Jurkat, Clone E6-1 (cell line): Measurements from ENCODE around the gene PLD5.
"Not testable (repeated sequence)": the region's sequence is repeated elsewhere in the genome, so short reads cannot be mapped to it uniquely, and the experiment has no call there.

ENCODE experiments used
- DNase-seq: peaks from one replicate; pipeline ENCODE4 v3.0.0-alpha.2; 2011; ENCODE audit warnings: low read depth, low spot score
- H3K4me3 ChIP-seq: 2 replicates; pipeline ENCODE4 v1.5.1; 2011; ENCODE audit warnings: mild to moderate bottlenecking, low read length, control low read depth, moderate library complexity

The PLD5 gene

DNA sequence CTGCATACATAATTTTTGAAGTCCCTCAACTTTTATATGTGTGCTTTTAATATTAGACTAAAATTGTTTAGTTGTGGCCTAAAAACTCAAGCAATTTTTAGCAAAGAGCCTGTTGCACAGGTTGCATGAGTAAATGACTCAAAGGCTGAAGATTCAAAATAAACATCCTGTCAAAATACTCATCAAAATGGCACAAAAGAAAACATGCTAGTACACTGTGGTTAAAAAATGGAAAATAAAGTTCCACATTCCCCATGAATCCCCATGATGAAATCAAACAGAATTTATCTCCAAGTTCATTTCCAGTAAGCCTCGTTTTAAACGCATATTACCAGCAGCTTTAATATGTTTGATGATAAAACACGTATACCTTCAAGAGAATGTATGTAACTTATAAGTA lies 295.5 kb downstream of the PLD5 start:
- DNase-seq = no peak

DNA sequence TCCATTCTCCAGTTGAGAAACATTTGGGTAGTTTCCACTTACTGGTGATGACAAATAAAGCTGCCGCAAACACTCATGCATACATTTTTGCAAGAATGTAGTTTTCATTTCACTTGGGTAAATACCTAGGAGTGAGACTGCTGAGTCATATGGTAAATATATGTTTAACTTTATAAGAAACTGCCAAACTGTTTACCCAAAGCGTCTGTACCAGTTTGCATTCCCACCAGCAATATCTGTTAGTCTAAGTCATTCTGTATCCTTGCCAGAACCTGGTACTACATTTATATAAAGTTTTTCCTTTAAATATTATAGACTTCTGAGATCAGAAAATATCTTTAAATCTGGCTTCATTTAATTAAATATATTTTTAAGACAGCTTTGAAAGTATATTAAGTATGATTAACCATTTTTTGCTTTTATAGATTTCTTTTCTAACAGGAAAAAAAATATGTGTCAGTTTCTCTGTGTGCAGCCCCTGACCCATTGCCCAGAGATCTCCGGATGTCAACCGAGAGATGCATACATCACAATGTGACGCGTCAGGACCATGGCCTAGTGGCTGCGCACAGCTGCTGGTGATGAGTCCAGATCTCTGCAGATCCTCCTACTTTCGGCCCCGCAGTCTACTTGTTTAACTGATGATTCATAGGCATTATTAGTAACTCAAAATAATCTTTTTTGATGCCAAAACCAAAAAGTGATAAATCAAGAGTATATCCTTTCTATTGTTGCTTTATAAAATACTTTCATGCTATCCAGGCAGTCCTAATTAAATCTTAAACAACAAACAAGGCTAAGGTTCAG lies 298.5 kb downstream of the PLD5 start:
- no peak for DNase-seq
- H3K4me3 ChIP-seq = no peak overlapping the region

More for the DNA sequence above, 295.5 kb downstream of the PLD5 start:
- H3K4me3 ChIP-seq = no peak overlapping the region

DNA sequence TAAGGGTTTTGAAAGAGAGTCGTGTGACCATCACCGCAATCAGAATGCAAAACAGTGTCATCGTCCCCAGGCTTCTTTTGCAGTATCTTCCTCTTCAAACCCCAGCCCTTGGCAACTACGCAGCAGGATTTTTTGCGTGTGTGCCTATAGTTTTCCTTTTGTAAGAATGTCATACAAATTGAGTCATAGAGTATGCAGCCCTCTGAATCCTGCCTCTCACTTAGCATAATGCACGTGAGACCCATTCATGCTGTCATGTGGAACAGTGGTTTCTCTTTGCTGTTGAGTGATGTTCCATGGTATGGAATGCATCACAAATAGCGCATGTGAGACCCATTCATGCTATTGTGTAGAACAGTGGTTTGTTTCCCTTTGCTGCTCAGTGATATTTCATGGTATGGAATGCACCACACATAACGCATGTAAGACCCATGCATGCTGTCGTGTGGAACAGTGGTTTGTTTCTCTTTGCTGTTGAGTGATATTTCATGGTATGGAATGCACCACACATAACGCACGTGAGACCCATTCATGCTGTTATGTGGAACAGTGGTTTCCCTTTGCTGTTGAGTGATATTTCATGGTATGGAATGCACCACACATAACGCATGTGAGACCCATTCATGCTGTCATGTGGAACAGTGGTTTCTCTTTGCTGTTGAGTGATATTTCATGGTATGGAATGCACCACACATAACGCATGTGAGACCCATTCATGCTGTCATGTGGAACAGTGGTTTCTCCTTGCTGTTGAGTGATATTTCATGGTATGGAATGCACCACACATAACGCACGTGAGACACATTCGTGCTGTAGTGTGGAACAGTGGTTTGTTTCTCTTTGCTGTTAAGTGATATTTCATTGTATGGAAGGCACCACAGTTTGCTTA lies 299.4 kb downstream of the PLD5 start:
- H3K4me3 ChIP-seq, DNase-seq: not testable (repeated sequence)

DNA sequence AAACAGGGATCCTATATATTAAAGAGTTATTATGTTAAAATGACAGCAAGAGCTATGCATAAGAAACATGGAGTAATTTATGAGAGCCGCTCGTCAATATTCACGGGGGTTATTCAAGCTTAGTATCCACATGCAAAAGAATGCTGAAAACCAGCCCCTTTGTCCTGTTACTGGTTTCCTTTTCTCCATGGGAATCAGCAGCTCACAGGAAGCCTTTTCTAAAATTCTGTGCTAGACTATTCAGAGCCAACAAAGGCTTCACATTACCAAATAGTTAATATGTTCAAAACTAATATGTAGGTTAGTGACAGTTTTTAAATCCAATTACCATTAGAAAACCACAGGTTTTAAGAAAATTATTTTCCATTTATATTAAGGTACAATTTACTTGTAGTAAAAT lies 300.0 kb downstream of the PLD5 start:
- H3K4me3 ChIP-seq = no peak overlapping the region
- DNase-seq = no peak

DNA sequence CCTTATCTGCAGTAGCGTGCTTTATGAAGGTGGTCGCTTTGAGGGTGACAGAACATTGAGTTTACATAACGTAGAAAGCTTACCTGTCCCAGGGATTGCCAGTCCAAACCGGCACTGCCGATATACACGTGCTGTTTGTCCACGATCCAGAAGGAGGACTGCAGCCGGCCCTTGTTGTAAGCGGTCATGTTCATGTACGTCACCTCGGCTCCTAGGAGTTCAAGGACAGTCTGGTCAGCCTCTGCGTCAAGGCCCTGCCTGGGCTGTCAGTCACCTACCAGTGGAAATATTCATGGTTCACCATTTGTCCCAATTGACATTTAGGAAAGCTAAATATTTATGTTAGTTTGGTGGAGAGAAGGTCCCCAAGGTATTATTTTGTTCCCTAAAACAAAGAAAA lies 304.6 kb downstream of the PLD5 start:
- no peak overlapping the region for H3K4me3 ChIP-seq
- no peak for DNase-seq

DNA sequence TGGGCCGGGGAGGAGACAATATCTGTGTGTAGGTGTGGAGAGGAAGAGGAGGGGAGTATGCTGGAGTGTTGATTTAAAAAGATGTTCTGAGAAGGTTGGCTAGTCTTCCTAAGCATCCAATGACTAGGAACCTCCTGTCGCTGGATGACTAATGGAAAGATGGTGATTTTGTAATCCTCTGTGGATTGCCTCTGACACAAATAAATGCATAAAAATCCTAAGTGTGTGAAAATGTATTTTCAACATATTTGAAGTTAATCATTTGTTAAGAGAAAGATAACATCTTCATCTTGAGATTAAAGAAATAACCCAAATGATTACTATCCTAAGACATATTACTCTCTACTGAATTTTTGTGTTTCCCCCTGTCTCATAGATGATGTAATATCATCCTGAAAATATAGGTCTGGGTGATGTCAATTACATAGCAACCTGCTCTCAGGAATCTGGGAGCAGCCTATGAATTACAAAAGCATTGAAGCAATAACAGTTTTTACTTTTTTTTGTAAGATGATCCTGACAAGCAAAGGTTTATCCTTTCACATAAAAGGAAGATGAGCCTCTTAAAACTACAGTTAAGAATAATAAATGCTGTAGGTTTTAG lies 305.1 kb downstream of the PLD5 start:
- H3K4me3 ChIP-seq = no peak overlapping the region
- DNase-seq = no peak

DNA sequence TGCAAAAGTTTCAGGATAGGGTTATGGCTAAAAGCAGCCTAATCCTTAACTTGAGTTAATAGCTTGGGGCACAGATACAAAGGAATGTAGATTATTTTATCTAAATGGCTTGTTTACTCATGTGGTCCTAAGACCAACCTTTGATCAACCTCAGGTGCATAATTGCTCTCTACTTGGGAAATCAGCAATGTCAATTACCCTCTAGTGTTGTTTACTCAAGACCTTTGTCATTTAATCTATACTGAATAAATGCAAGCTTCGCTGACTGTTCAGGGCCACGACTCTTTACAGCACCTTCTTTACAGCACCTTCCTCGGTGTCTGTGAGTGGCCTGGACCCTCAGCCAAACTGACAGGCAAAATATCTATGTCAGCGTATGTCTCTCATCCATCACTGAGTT lies 308.1 kb downstream of the PLD5 start:
- no peak overlapping the region for H3K4me3 ChIP-seq
- DNase-seq = no peak

DNA sequence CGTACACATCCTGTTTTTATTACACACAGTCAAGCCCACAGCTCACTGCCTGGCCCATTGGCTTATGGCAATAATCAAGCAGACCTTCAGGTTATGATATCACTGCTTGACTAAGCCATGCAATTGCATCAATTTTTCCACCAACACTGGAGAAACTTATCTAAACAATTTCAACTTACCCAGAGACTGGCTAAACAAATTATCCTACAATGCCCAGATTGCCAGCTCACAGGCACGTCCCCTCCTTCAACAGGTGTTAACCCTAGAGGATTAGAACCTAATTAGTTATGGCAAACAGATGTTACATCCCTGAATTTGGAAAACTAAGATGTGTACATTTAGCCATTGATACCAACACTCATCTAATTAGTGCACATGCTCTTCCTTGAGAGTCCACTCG lies 310.0 kb downstream of the PLD5 start:
- DNase-seq, H3K4me3 ChIP-seq: not testable (repeated sequence)

DNA sequence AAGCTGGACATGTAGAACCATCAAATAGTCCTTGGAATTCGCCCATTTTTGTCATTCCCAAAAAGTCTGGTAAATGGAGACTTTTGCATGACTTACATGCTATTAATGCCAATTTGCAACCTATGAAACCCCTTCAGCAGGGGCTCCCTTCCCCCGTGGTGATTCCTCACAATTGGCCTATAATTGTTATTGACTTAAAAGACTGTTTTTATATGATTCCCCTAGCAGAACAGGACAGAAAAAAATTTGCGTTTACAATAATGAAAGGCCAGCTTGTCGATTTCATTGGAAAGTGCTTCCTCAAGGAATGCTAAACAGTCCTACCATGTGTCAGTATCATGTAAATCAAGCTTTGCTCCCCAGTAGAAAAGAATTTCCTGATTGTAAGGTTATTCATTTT lies 311.5 kb downstream of the PLD5 start:
- not testable (repeated sequence) for H3K4me3 ChIP-seq, DNase-seq

DNA sequence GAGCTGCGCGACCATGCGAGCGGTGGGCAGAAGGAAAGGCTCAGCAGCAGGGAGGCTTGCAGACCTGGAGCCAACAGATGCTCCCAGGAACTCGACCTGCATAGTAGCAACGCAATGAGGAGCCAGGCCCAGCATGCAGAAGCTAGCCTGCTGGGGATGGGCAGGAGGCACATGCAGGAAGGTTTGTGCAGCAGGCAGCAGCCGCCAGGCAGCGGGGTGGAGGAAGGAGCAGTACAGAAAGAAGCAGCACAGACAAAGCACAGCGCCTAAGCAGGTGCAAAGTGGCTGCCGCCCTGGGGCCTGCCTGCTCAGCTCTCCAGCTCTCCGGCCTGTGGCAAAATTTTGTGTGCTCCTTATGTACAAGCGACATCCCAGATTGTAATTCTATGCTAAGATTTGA lies 312.1 kb downstream of the PLD5 start:
- no peak overlapping the region for H3K4me3 ChIP-seq
- DNase-seq = no peak

DNA sequence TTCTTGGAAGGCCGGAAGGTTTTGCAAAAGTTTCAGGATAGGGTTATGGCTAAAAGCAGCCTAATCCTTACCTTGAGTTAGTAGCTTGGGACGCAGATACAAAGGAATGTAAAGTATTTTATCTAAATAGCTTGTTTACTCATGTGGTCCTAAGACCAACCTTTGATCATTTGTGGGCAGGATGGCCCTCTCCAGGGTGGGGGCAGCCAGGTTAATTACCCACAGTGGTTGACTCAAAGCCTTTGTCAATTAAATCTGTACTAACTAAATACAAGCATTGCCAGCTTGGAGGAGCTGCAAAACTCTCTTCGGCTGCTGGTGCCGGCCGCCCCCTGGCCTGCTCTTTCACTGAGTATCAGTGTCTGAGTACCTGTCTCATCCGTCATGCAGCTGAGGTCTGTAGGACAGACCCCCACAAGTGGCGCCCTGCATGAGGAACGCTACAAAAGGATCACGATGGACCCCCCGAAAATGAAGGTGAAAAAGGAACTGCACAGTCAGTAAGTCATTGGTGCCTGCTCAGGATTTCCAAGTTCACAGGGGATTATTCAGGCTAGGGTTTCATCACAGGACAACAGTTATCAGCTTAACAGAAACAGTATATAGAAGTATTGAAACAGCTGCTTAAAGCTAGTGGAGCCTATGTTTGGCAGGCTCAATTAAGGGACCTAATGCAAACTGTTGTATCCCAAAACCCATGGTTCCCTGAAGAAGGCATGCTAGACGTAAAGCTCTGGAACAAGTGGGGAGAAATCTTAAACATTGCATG lies 313.1 kb downstream of the PLD5 start:
- DNase-seq = no peak
- H3K4me3 ChIP-seq = no peak overlapping the region

DNA sequence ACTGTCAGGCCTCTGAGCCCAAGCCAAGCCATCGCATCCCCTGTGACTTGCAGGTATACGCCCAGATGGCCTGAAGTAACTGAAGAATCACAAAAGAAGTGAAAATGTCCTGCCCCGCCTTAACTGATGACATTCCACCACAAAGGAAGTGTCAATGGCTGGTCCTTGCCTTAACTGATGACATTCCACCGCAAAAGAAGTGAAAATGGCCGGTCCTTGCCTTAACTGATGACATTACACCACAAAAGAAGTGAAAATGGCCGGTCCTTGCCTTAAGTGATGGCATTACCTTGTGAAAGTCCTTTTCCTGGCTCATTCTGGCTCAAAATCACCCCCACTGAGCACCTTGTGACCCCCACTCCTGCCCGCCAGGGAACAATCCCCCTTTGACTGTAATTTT lies 314.2 kb downstream of the PLD5 start:
- not testable (repeated sequence) for H3K4me3 ChIP-seq, DNase-seq

DNA sequence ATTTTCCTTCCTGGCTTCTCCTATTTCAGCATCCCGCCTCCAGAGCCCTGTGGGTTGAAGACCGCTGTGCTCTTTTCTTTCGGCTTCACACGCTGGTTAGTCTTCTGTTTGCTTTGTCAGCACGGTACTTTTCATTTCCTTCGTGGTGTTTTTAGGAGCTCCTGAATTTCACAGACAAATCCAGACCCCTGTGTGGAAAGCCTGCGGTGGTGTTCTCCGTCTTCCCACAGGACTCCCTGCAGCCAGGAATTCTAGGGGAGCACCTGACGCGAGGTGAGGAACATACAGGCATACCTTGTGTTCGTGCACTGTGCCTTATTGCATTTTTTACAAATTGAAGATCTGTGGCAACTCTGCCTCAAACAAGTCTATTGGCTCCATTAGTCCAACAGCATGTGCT lies 315.4 kb downstream of the PLD5 start:
- DNase-seq = no peak
- H3K4me3 ChIP-seq = no peak overlapping the region

DNA sequence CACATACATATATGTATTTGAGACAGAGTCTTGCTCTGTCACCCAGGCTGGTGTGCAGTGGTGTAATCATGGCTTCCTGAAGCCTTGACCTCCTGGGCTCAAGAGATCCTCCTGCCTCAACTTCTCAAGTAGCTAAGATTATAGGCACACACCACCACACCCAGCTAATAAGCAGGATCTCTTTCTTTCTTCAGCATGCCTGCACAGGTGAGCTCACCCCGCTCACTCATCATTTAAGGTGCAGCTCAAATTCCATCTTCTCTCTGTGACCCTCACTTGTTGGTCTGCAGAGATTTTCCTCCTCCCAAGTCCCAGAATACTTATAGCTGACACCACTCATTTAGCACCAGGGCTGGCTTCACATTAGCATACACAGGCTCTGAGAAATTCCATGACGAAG lies 316.5 kb downstream of the PLD5 start:
- no peak overlapping the region for H3K4me3 ChIP-seq
- no peak for DNase-seq

DNA sequence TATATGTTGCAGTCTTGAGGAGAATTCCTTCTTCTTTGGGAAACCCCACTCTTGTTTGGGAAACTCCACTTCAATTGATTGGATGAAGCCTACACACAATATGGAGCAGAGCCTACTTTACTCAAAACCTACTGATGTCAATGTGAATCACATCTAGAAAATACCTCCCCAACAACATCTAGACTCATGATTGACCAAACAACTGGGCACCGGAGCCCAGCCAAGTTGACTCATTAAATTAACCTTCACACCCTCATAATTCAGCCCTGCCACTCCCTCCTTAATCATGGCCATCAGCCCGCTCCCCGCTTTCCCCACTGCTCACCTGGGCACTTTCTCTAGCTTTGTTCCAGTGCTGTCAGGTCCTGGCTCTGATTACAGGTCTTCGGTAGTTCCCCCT lies 317.5 kb downstream of the PLD5 start:
- no peak overlapping the region for H3K4me3 ChIP-seq
- DNase-seq = no peak

DNA sequence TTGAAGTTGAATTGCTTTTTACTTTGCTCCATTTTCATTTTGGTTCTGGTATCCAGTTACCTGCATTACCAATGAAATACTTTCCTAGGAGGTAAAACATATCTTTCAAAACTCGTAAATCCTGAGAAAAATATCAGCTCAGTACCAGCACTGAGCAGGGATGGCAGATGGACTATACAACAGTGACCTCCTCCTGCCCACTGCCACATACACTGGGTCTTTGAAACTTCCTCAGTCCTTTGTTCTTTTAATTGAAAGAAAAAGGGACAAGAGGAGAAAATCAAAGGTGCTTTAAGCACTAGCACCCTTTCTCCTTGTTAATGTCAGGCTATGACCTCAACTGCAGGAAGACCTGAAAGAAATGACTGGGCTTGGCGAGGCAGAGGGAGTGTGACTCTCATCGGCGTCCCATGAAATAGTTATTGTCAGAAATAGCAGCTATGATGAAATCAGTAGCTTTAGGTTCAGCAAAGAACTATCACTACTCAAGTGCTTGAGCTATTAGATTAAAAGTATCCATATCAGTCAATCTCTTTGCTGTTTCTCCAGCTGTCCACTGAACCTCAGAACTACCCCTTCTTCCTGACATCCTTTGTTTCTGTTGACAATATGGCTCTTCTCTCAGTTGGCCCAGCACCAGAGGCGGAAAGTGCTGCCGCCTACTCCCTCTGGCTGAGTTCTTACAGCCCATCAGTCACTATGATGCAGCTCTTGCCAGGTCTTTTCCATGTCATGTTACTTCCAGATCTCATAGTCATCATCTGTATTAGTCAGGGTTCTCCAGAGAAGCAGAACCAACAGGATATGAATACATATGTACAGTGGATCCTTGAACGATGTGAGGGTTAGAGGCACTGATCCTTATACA lies 318.6 kb downstream of the PLD5 start:
- no peak overlapping the region for H3K4me3 ChIP-seq
- DNase-seq = no peak

DNA sequence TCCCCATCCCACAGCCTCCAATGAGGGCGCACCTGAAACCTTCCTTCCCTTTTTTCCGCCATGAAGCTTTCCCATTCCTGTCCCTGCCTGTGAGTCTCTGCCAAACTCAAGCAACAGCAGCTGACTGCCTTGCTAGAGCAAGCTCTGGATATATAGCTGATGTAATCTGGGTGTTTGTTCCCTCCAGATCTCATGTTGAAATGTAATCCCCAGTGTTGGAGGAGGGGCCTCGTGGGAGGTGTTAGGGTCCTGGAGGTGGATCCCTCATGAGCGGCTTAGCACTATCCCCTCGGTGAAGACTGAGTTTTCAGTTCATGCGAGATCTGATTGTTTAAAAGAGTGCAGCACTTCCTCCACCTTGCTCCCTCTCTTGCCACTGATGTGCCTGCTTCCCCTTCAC lies 321.2 kb downstream of the PLD5 start:
- DNase-seq = no peak
- H3K4me3 ChIP-seq = no peak overlapping the region

DNA sequence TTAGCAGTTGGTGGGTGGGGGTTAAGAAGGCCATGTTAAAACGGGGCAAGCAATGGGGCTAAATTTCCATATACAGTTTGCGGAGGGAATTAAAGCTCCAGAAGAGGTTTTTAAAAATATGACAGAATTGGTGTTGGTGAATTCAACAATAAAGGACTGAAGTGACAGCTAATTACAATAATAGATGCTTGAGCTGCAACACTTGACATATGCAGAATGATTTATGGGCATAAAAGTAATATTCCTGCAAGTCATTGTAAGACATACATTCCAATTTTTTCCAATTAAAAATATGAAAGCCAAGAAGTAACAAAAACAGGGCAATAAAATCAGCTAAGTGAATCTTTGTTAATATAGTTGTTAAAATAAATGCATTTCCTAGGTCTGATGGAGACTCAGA lies 323.4 kb downstream of the PLD5 start:
- no peak overlapping the region for H3K4me3 ChIP-seq
- no peak for DNase-seq
